Measurements from ENCODE around the gene F11. TPM values are rescaled to one million over a fixed set of nuclear protein-coding genes. Genes with fewer than 3 reads are reported as not detected.

F11 gene
- total and polyA plus RNA-seq, 9 donors = 0.05 to 0.23 (median 0.20) TPM; not detected in 6

- no peaks in the 10 kb centered on the region for H3K36me3 ChIP-seq
- no peak overlapping the region for H3K4me3 ChIP-seq
- H3K27me3 ChIP-seq = no peaks in the 10 kb centered on the region
- no peak overlapping the region for H3K27ac ChIP-seq
- no peaks in the 10 kb centered on the region for H3K9me3 ChIP-seq
- H3K4me1 ChIP-seq (ENCODE audit: insufficient read depth) = no peaks in the 10 kb centered on the region
- no peak for DNase-seq
- TF ChIP-seq CTCF (IDR thresholded peaks at IDR 0.05) (no peak), EP300 (IDR thresholded peaks at IDR 0.05) (no peak), POLR2A (IDR thresholded peaks at IDR 0.05) (no peak)
- 45 to 53% (median 52%) methylated on average over 4 of the region's 4 CpGs for WGBS, 3 donors
- intact Hi-C loops (cut with DNase I) = loop anchor here in 2 of 4 donors (5.0 to 10.0 kb wide), 2 partner anchors 288 to 291 kb away; no protein-coding TSS in a partner anchor
Measured at GRCh38 chr4:186296481-186296880, 30.5 kb downstream of the F11 start.

GRCh38 chr4:186297013-186297645 is 31.1 kb downstream of the F11 start:
- DNase-seq = no peak
- WGBS, 3 donors = 39 to 51% (median 44%) methylated on average over 21 of the region's 21 CpGs
- Histone ChIP-seq H3K27me3 (no peaks in the 10 kb centered on the region), H3K36me3 (no peaks in the 10 kb centered on the region), H3K9me3 (no peaks in the 10 kb centered on the region), H3K4me3 (no peak overlapping the region), H3K4me1 (ENCODE audit: insufficient read depth) (no peaks in the 10 kb centered on the region), H3K27ac (no peak overlapping the region)
- intact Hi-C loops (cut with DNase I) = loop anchor here in 2 of 4 donors (5.0 to 10.0 kb wide), 2 partner anchors 288 to 290 kb away; no protein-coding TSS in a partner anchor
- TF ChIP-seq POLR2A (IDR thresholded peaks at IDR 0.05) (no peak), EP300 (IDR thresholded peaks at IDR 0.05) (no peak), CTCF (IDR thresholded peaks at IDR 0.05) (peak in 2 of 3 donors; percentile 26 to 33)

- DNase-seq = no peak
- Histone ChIP-seq H3K4me3 (no peak overlapping the region), H3K36me3 (no peaks in the 10 kb centered on the region), H3K27me3 (no peaks in the 10 kb centered on the region), H3K4me1 (ENCODE audit: insufficient read depth) (no peaks in the 10 kb centered on the region), H3K9me3 (no peaks in the 10 kb centered on the region), H3K27ac (no peak overlapping the region)
- intact Hi-C loops (cut with DNase I) = loop anchor here in 2 of 4 donors (5.0 to 10.0 kb wide), 2 partner anchors 287 to 289 kb away; no protein-coding TSS in a partner anchor
- TF ChIP-seq CTCF (IDR thresholded peaks at IDR 0.05) (no peak), EP300 (IDR thresholded peaks at IDR 0.05) (no peak), POLR2A (IDR thresholded peaks at IDR 0.05) (no peak)
- 20 to 43% (median 31%) methylated on average over 38 to 39 of the region's 39 CpGs for WGBS, 3 donors
Measured at GRCh38 chr4:186298031-186298647, 32.1 kb downstream of the F11 start.

GRCh38 chr4:186299291-186299690 is 33.3 kb downstream of the F11 start:
- intact Hi-C loops (cut with DNase I) = loop anchor here in 2 of 4 donors (5.0 to 10.0 kb wide), 2 partner anchors 286 to 288 kb away; no protein-coding TSS in a partner anchor
- no peaks in the 10 kb centered on the region for H3K27me3 ChIP-seq

More at GRCh38 chr4:186299291-186299690, 33.3 kb downstream of the F11 start:
- H3K9me3 ChIP-seq = no peaks in the 10 kb centered on the region
- TF ChIP-seq EP300 (IDR thresholded peaks at IDR 0.05) (no peak), CTCF (IDR thresholded peaks at IDR 0.05) (no peak), POLR2A (IDR thresholded peaks at IDR 0.05) (no peak)
- DNase-seq = no peak
- no peak overlapping the region for H3K4me3 ChIP-seq
- H3K27ac ChIP-seq = no peak overlapping the region
- no peaks in the 10 kb centered on the region for H3K36me3 ChIP-seq
- 72 to 75% (median 75%) methylated on average over 5 of the region's 5 CpGs for WGBS, 3 donors
- no peaks in the 10 kb centered on the region for H3K4me1 ChIP-seq (ENCODE audit: insufficient read depth)
